Osteocyte (in vitro differentiated cells): ENCODE data around the gene CAMK2D. TPM values are rescaled to one million over a fixed set of nuclear protein-coding genes. Genes with fewer than 3 reads are reported as not detected.

Experiments used
- DNase-seq: peaks from one replicate; pipeline ENCODE4 v3.0.0; 2021; ENCODE audit warnings: mixed read lengths; ENCODE audit not compliant: unreplicated experiment; ENCODE audit errors: extremely low spot score
- H3K27ac Mint-ChIP-seq: one replicate; pipeline ENCODE4 v1.8.0; 2021; ENCODE audit warnings: mild to moderate bottlenecking, mixed read lengths; ENCODE audit not compliant: unreplicated experiment
- H3K27me3 Mint-ChIP-seq: one replicate; pipeline ENCODE4 v1.8.0; 2021; ENCODE audit warnings: mixed read lengths; ENCODE audit not compliant: unreplicated experiment
- H3K36me3 Mint-ChIP-seq: one replicate; pipeline ENCODE4 v1.8.0; 2021; ENCODE audit warnings: mixed read lengths; ENCODE audit not compliant: unreplicated experiment
- H3K4me1 Mint-ChIP-seq: one replicate; pipeline ENCODE4 v1.8.0; 2021; ENCODE audit warnings: mixed read lengths; ENCODE audit not compliant: unreplicated experiment
- H3K4me3 Mint-ChIP-seq: one replicate; pipeline ENCODE4 v1.8.0; 2021; ENCODE audit warnings: mild to moderate bottlenecking, moderate library complexity, mixed read lengths; ENCODE audit not compliant: unreplicated experiment
- H3K9me3 Mint-ChIP-seq: one replicate; pipeline ENCODE4 v1.8.0; 2021; ENCODE audit warnings: mixed read lengths; ENCODE audit not compliant: unreplicated experiment
- CTCF ChIP-seq: fragments of 200-600 bp; sonication (generic); IDR thresholded peaks from 2 replicates; pipeline ENCODE4 v1.5.0; 2021; ENCODE audit warnings: antibody characterized with exemption, mild to moderate bottlenecking, moderate library complexity
- total RNA-seq: library from RNA; stranded (reverse); gene quantifications from 2 replicates; pipeline ENCODE4 v1.2.1, GENCODE V29; 2021

The CAMK2D gene
- total RNA-seq, 1 donor from 2014 or later = 84.3 TPM

- no peak overlapping the region for H3K27ac Mint-ChIP-seq
- H3K4me1 Mint-ChIP-seq = peaks cover 20% of the 10 kb centered on the region
Observed at GRCh38 chr4:113750734-113751133, 10.8 kb downstream of the CAMK2D start.

GRCh38 chr4:113750296-113750695, 11.2 kb downstream of the CAMK2D start:
- Mint-ChIP-seq H3K27me3 (no peaks in the 10 kb centered on the region), H3K9me3 (no peaks in the 10 kb centered on the region), H3K36me3 (peaks cover 32% of the 10 kb centered on the region), H3K4me3 (no peak overlapping the region), H3K27ac (no peak overlapping the region), H3K4me1 (peaks cover 16% of the 10 kb centered on the region)
- TF ChIP-seq CTCF = no peak
- no peak for DNase-seq

More at GRCh38 chr4:113750734-113751133, 10.8 kb downstream of the CAMK2D start:
- TF ChIP-seq CTCF = no peak
- no peaks in the 10 kb centered on the region for H3K27me3 Mint-ChIP-seq
- H3K36me3 Mint-ChIP-seq = peaks cover 32% of the 10 kb centered on the region
- no peak overlapping the region for H3K4me3 Mint-ChIP-seq
- DNase-seq = no peak
- H3K9me3 Mint-ChIP-seq = no peaks in the 10 kb centered on the region

DNA sequence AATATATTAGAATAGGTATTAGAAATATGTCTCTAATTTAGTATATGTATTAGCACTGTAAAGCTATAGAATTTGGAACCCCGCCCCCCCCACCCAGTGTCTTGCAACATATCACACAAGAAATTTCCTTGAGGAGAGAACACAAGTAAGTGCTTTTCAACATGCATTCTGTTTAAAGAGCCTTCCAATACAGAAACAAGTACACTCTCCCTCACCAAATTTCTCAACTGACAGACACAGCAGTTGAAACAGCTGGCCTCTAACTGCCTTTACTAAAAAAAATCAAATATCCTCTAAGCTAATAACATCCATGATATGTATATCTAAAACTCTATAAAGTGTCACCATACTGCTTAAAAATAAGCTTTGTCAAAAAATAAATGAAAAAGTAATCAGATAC, 12.4 kb downstream of the CAMK2D start:
- H3K9me3 Mint-ChIP-seq = no peaks in the 10 kb centered on the region
- no peaks in the 10 kb centered on the region for H3K27me3 Mint-ChIP-seq
- peaks cover 31% of the 10 kb centered on the region for H3K36me3 Mint-ChIP-seq
- H3K4me3 Mint-ChIP-seq = no peak overlapping the region
- no peak for TF ChIP-seq CTCF
- H3K27ac Mint-ChIP-seq = no peak overlapping the region
- peaks cover 8% of the 10 kb centered on the region for H3K4me1 Mint-ChIP-seq
- no peak for DNase-seq

- peaks cover 7% of the 10 kb centered on the region for H3K4me1 Mint-ChIP-seq
- TF ChIP-seq CTCF = no peak
- peaks cover 26% of the 10 kb centered on the region for H3K36me3 Mint-ChIP-seq
- H3K9me3 Mint-ChIP-seq = no peaks in the 10 kb centered on the region
- no peaks in the 10 kb centered on the region for H3K27me3 Mint-ChIP-seq
- H3K27ac Mint-ChIP-seq = no peak overlapping the region
- no peak for DNase-seq
- no peak overlapping the region for H3K4me3 Mint-ChIP-seq
Observed at GRCh38 chr4:113747949-113748348, 13.6 kb downstream of the CAMK2D start.

DNA sequence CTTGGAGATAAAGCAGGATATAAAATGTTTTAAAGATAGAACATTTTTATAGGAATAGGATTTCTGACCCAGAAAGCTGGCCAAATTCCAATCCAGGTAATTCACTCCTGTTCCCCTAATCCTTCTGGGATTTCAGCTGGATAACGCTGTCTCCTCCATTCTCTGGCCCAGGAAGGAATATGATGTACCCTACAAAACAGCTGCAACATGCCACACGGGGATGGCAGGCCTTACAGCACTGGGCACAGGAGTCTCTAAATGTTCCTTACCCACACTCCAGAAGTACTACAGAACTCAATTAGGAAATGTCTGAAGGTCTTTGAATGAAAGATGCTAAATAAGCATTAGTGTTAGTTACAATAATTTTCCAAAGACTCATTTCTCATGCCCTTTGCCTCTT, 15.8 kb downstream of the CAMK2D start:
- Mint-ChIP-seq H3K4me1 (peaks cover 7% of the 10 kb centered on the region), H3K27ac (no peak overlapping the region), H3K27me3 (no peaks in the 10 kb centered on the region), H3K4me3 (no peak overlapping the region), H3K36me3 (peaks cover 23% of the 10 kb centered on the region), H3K9me3 (no peaks in the 10 kb centered on the region)
- no peak for DNase-seq
- no peak for TF ChIP-seq CTCF
